ENCODE measurements around the gene DMWD. TPM values are rescaled to one million over a fixed set of nuclear protein-coding genes. Genes with fewer than 3 reads are reported as not detected.
A peak's percentile ranks its signal among the peaks of the same experiment; 100 is the strongest.

Gene DMWD, protein sequence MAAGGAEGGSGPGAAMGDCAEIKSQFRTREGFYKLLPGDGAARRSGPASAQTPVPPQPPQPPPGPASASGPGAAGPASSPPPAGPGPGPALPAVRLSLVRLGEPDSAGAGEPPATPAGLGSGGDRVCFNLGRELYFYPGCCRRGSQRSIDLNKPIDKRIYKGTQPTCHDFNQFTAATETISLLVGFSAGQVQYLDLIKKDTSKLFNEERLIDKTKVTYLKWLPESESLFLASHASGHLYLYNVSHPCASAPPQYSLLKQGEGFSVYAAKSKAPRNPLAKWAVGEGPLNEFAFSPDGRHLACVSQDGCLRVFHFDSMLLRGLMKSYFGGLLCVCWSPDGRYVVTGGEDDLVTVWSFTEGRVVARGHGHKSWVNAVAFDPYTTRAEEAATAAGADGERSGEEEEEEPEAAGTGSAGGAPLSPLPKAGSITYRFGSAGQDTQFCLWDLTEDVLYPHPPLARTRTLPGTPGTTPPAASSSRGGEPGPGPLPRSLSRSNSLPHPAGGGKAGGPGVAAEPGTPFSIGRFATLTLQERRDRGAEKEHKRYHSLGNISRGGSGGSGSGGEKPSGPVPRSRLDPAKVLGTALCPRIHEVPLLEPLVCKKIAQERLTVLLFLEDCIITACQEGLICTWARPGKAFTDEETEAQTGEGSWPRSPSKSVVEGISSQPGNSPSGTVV
- total RNA-seq: 10 to 100 TPM; 35.0 to 37.8 TPM

DNA sequence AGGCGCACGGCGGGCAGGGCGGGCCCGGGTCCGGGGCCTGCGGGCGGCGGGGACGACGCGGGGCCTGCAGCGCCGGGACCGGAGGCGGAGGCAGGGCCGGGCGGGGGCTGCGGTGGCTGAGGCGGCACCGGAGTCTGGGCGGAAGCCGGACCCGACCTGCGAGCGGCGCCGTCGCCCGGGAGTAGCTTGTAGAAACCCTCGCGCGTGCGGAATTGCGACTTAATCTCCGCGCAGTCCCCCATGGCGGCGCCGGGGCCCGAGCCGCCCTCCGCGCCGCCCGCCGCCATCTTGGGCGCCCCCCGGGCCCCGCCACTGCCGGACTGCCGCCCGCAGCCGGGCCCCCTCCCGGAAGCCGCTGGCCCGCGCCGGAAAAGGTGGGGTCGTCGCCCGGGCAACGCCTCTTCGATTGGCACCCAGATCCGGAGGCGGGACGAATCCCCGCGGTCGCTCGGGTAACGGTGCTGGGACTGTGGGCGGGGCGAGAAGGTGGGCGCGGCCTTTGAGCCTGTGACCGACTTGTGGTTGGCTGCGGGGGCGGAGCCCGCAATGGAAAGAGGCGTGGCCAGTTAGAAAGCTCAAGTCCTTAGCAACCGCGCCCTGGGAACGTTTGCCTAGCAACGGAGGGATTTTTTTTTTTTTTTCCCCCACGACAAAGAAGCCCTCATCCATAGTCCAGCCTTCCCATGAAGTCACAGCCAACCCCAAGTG, at the start of gene DMWD:
Gene DMWD (minus strand): TSS at position 376 of the 708 bp plus-strand sequence. CDS start 89 bp downstream, at position 287.
- H3K4me3 Mint-ChIP-seq: peak within 1 kb of the TSS; percentile 83
- peak; percentile 99 for DNase-seq
- H3K27me3 Mint-ChIP-seq: peaks cover 47% of the 10 kb centered on the region
- ChIA-PET CTCF (interaction anchor here (0.6 to 5.1 kb wide), 11 partner anchors 13 to 353 kb away, joined by 3 to 34 read pairs (median 4); partner anchors contain the start of gene SIX5), POLR2A (interaction anchor here (0.6 to 0.7 kb wide), 4 partner anchors 24 to 1158 kb away, joined by 3 to 7 read pairs (median 3); partner anchors contain the start of gene SIX5)
- H3K36me3 Mint-ChIP-seq (ENCODE audit: low read depth): peaks cover 23% of the 10 kb centered on the region
- H3K4me1 Mint-ChIP-seq: peaks cover 30% of the 10 kb centered on the region
- no peaks in the 10 kb centered on the region for H3K9me3 Mint-ChIP-seq
- peak within 1 kb of the TSS; percentile 77 for H3K27ac Mint-ChIP-seq

DNA sequence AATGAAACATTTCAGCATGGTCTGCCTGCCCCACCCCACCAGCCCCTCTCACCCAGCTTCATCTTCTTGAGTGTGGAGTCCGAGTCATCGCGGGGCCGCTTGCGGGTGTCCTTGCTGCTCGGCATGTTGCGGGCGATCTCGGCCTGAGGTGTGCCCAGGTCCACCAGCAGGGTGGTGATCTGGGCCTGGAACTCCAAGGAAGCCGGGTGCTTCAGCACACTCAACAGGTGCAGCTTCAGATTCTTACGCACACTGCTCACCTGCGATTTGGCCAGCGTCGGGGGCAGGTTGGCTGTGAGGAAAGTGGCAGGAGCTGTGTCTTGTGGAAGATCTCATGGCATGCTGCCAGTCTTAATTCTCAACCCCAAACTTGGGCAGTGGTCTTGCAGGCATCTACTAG, 49.6 kb upstream of the DMWD start:
- DNase-seq: no peak
- H3K27me3 Mint-ChIP-seq: no peaks in the 10 kb centered on the region
- peaks cover 1% of the 10 kb centered on the region for H3K4me1 Mint-ChIP-seq
- ChIA-PET POLR2A (no interaction called here), CTCF (no interaction called here)
- no peak overlapping the region for H3K4me3 Mint-ChIP-seq
- no peak overlapping the region for H3K27ac Mint-ChIP-seq
- H3K36me3 Mint-ChIP-seq (ENCODE audit: low read depth): peaks cover 69% of the 10 kb centered on the region
- no peaks in the 10 kb centered on the region for H3K9me3 Mint-ChIP-seq

DNA sequence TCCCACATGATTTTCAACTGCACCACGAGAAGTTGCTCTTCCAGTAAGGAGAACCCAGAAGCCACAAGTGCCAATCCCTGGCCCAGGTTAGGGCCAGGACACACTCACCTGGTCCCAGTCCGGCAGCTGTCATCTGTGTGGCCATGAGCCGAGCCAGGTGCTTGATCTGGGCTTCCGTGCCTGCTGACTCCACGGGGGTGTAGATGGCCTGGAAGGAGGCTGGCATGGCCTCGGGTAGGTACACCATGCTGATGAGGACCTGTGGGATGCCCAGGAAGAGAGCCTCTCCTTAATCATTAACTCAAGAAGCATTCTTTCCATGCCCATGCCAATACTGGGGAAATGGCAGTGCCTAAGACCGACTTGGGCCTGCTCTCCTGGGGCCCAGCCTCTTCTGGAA, 42.3 kb upstream of the DMWD start:
- ChIA-PET CTCF (interaction anchor here (0.6 to 1.0 kb wide), 3 partner anchors 17 to 29 kb away, joined by 3 to 5 read pairs (median 3); partner anchors contain the start of genes FOXA3 and SYMPK), POLR2A (no interaction called here)
- no peak for DNase-seq
- no peak overlapping the region for H3K27ac Mint-ChIP-seq
- H3K36me3 Mint-ChIP-seq (ENCODE audit: low read depth): peaks cover 60% of the 10 kb centered on the region
- no peaks in the 10 kb centered on the region for H3K9me3 Mint-ChIP-seq
- no peak overlapping the region for H3K4me3 Mint-ChIP-seq
- no peaks in the 10 kb centered on the region for H3K4me1 Mint-ChIP-seq
- no peaks in the 10 kb centered on the region for H3K27me3 Mint-ChIP-seq

DNA sequence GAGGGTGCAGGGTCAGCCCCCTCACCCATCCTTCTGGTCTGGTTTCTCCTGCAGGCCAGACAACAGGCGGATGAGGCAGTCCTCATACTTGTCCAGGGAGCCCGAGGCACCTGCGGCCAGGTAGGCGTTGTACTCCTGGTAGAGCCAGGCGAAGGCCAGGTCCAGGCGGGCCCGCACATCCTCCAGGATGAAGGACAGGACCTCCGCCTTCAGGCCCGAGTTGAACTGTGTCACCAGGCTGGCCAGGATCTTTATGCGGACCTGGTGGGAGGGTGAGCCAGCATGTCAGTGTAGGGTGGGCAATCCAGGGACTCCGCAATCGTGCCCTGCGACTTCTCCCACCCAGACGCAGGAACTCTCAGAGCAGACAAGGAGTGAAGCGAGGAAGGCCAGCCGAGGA, 36.3 kb upstream of the DMWD start:
- POLR2A ChIA-PET: no interaction called here

DNA sequence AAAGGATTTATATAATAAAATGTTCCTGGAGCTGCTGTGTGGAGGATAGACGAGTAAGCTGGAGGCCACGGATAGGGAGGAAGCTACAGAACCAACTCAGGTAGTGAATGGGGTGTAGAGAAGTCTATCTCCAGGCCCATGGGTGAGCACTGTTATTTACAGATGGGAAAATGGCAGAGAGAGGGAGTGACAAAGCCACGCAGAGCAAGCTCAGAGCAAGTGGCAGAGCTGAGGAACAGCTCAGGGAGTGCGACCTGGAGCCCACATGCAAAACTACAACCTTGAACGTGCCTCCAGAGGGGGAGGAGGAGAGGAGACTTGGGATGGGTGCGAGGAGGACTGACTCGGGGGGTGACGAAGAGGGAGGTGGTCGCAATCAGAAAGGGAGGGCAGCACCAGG, 35.9 kb upstream of the DMWD start:
- no peaks in the 10 kb centered on the region for H3K4me1 Mint-ChIP-seq
- DNase-seq: no peak
- ChIA-PET CTCF (interaction anchor here (2.1 kb wide), 1 partner anchor 12 kb away, joined by 9 read pairs; no protein-coding TSS in a partner anchor), POLR2A (no interaction called here)
- H3K9me3 Mint-ChIP-seq: no peaks in the 10 kb centered on the region
- no peak overlapping the region for H3K4me3 Mint-ChIP-seq
- H3K27ac Mint-ChIP-seq: no peak overlapping the region
- peaks cover 52% of the 10 kb centered on the region for H3K36me3 Mint-ChIP-seq (ENCODE audit: low read depth)
- H3K27me3 Mint-ChIP-seq: no peaks in the 10 kb centered on the region

More for the DNA sequence above, 36.3 kb upstream of the DMWD start:
- Mint-ChIP-seq H3K4me1 (no peaks in the 10 kb centered on the region), H3K4me3 (no peak overlapping the region), H3K36me3 (ENCODE audit: low read depth) (peaks cover 54% of the 10 kb centered on the region), H3K27ac (no peak overlapping the region), H3K27me3 (no peaks in the 10 kb centered on the region), H3K9me3 (no peaks in the 10 kb centered on the region)
- DNase-seq: no peak
- CTCF ChIA-PET: interaction anchor here (1.0 to 2.1 kb wide), 2 partner anchors 12 to 36 kb away, joined by 4 to 9 read pairs; partner anchors contain the start of gene DMWD

DNA sequence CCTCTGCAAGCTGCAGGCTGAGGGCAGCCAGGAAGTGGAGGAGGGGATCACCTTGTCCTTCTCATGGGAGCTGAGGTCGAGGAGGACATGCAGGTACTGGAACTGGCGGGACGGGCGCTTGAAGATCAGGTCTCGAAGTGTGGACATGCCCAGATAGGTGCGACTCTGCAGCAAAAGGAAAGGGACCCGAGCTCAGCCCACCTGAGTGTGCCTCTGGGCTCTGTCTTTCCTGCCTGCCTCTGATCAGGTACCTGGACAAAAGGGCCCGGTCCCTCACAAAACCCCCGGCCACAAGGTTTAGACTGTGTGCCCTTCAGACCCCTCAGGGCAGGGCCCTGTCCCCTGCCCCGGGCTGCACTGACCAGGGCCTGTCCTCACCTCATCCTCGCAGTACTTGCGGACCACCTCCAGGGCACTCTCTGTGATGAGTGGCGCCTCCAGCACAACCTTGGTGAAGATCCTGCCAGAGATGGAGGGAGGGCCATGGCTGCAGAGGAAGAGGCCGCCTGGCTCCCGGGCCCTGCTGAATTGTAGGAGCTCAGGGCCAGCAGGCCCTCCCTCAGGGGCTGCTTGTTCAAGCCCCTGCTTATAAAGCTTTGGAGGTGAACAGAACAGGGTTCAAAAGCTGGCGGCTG, 34.9 kb upstream of the DMWD start:
- ChIA-PET CTCF (interaction anchor here (2.1 kb wide), 1 partner anchor 11 kb away, joined by 9 read pairs; no protein-coding TSS in a partner anchor), POLR2A (no interaction called here)
- no peak for DNase-seq
- no peaks in the 10 kb centered on the region for H3K4me1 Mint-ChIP-seq
- H3K4me3 Mint-ChIP-seq: no peak overlapping the region
- H3K27me3 Mint-ChIP-seq: no peaks in the 10 kb centered on the region
- H3K9me3 Mint-ChIP-seq: no peaks in the 10 kb centered on the region
- no peak overlapping the region for H3K27ac Mint-ChIP-seq
- H3K36me3 Mint-ChIP-seq (ENCODE audit: low read depth): peaks cover 51% of the 10 kb centered on the region

DNA sequence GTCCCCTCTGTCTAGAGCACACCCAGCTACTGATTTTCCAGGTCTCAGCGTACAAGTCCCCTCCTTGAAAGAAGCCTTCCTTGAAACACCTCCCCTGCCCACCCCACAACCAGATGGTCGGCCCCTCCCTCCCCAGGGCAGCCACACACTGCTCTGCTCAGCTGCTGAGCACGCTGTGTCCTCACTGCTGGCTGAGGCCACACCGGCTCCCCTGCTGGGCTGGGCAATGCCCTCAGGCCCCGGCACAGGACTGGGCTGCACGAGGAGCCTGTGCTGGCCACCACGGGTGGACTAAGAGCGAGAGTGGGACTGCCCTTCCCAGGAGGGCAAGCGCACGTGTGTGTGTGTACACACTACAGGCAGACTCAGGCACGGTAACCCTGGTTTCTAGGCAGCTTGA, 34.3 kb upstream of the DMWD start:
- Mint-ChIP-seq H3K4me3 (no peak overlapping the region), H3K27me3 (no peaks in the 10 kb centered on the region), H3K27ac (no peak overlapping the region), H3K9me3 (no peaks in the 10 kb centered on the region), H3K4me1 (no peaks in the 10 kb centered on the region), H3K36me3 (ENCODE audit: low read depth) (peaks cover 45% of the 10 kb centered on the region)
- no peak for DNase-seq
- POLR2A ChIA-PET: no interaction called here
- CTCF ChIA-PET: interaction anchor here (0.9 to 2.2 kb wide), 3 partner anchors 10 to 30 kb away, joined by 3 to 15 read pairs (median 9); no protein-coding TSS in a partner anchor

DNA sequence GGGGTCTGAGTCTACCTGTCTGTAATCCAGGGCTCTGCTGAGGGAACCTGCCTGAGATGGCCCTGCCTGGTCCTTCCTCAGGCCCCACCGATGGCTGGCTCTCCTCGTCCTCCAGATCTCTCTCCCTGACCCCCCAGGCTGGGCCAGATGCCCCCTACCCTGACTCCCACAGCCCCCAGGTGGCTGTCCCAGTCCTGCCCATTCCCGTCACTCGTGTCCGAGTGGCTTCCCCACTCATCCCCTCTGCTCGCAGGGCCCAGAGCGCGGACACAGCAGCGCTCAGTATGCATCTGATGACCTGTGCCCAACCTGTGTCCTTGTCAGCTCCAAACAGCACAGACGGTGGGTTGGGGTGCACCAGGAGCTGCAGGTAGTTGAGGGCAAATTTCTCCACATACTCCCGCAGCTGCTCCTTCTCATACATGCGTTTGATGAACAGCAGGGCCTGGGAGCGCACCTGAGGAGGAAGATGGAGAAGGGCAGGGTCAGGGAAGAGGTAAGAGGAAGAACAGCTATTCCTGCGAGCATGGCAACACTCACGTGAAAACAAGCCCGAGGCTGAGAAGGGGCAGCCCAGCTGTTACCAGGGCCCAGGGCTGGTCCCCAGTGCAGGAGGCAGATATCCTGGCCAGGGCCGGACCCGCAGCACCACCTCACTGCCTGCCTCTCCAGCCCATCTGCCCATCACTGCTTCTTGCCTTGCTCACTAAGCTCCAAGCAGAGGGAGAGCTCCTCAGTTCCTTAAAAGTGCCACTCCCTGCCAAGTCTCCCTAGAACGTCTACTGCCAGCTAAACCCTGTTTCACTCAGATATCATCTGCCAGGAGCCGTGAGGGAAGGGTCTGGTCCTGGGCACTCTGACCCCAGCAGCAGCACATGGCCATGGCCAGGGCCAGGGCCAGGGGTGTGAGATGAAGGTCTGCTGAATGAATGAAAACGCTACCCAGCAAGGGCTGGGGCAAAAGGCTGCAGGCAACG, 33.6 kb upstream of the DMWD start:
- H3K9me3 Mint-ChIP-seq: no peaks in the 10 kb centered on the region
- H3K27me3 Mint-ChIP-seq: no peaks in the 10 kb centered on the region
- POLR2A ChIA-PET: no interaction called here
- H3K4me1 Mint-ChIP-seq: no peaks in the 10 kb centered on the region
- no peak for DNase-seq
- no peak overlapping the region for H3K4me3 Mint-ChIP-seq
- CTCF ChIA-PET: interaction anchor here (0.5 to 2.2 kb wide), 3 partner anchors 9 to 428 kb away, joined by 3 to 15 read pairs (median 4); no protein-coding TSS in a partner anchor
- H3K27ac Mint-ChIP-seq: no peak overlapping the region
- H3K36me3 Mint-ChIP-seq (ENCODE audit: low read depth): peaks cover 42% of the 10 kb centered on the region

DNA sequence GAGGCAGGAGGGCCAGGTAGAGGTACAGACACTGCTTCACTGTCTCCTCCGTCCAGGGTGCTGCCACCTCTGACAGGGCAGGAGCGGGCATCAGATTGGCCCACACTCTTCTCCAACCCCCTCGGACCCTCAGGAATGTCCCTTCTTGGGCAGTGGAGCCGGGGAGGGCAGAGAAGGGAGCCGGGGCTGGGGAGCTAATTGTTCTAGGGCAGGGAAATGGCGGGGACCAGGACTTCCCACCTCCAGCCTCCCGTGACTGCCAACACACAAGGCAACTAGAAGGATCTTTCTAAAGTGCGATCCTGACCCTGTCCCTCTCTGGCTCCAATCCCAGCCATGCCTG, 32.6 kb upstream of the DMWD start:
- H3K27ac Mint-ChIP-seq: no peak overlapping the region
- H3K4me3 Mint-ChIP-seq: no peak overlapping the region
- H3K27me3 Mint-ChIP-seq: no peaks in the 10 kb centered on the region
- peaks cover 38% of the 10 kb centered on the region for H3K36me3 Mint-ChIP-seq (ENCODE audit: low read depth)
- no peaks in the 10 kb centered on the region for H3K9me3 Mint-ChIP-seq
- no peaks in the 10 kb centered on the region for H3K4me1 Mint-ChIP-seq
- POLR2A ChIA-PET: no interaction called here
- no peak for DNase-seq
- CTCF ChIA-PET: interaction anchor here (0.5 to 2.2 kb wide), 3 partner anchors 8 to 429 kb away, joined by 3 to 15 read pairs (median 4); no protein-coding TSS in a partner anchor

DNA sequence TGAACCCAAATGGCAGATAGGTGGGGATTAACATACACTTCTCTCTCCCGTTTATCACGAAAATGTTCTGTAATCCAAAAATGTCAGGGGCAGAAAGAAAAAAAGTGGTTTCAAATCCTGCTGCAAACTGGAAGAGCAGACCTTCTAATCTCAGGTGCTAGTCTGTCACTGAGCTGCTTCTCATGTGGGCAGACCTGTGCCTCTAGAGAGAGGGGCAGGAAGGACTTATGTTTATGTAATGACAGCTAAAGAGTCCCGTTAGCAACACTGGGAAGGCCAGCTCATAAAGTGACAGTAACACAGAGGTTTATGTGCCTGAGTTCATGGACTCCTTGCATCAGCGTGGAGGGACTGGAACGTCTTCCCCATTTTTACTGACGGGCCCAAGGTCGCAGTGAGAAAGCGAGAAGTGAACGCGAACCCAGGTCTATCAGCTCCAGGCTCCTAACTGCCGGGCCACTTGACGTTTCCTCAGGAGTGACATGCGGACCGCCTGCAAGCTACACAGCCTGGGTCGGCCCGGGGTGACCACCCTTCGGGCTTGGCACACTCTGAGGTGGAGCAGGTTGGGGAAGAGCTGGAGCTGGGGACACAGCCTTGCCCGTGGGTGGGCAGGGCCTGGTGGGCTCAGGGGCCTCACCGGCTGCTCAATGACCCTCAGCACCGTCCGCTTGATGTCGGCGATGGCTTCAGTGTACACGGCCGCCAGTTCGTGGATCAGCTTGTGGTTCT, 32.1 kb upstream of the DMWD start:
- no peak overlapping the region for H3K27ac Mint-ChIP-seq
- CTCF ChIA-PET: interaction anchor here (1.2 to 2.2 kb wide), 3 partner anchors 8 to 54 kb away, joined by 3 to 15 read pairs (median 6); no protein-coding TSS in a partner anchor
- H3K4me1 Mint-ChIP-seq: no peaks in the 10 kb centered on the region
- H3K4me3 Mint-ChIP-seq: no peak overlapping the region
- no peak for DNase-seq
- POLR2A ChIA-PET: no interaction called here
- no peaks in the 10 kb centered on the region for H3K27me3 Mint-ChIP-seq
- peaks cover 36% of the 10 kb centered on the region for H3K36me3 Mint-ChIP-seq (ENCODE audit: low read depth)
- no peaks in the 10 kb centered on the region for H3K9me3 Mint-ChIP-seq

DNA sequence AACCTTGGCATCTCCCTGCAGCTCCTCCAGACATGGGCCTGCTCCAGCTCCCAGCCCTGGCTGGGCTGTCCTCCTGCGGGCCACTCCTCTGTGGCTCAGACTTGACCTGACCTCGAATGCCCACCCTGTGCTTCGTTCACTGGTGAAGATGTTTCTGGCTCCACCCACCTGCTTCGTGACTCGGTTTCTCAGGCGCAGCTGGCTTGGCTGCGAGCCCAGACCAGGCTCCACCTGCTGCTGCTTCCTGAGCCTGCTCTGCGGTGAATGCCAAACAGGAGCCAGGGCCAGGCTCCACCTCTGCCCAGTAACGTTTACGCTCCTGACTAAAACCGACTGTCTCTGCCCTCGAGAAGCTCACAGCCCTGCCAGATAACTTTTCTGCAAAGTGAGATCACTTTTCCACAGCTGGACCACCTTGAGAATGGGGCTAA, 31.4 kb upstream of the DMWD start:
- DNase-seq: no peak
- Mint-ChIP-seq H3K4me1 (no peaks in the 10 kb centered on the region), H3K36me3 (ENCODE audit: low read depth) (peaks cover 29% of the 10 kb centered on the region), H3K27ac (no peak overlapping the region), H3K27me3 (no peaks in the 10 kb centered on the region), H3K4me3 (no peak overlapping the region), H3K9me3 (no peaks in the 10 kb centered on the region)
- POLR2A ChIA-PET: no interaction called here
- CTCF ChIA-PET: interaction anchor here (1.1 to 1.5 kb wide), 3 partner anchors 22 to 53 kb away, joined by 3 to 6 read pairs (median 3); no protein-coding TSS in a partner anchor

Data from activated CD4-positive, alpha-beta T cell treated with anti-CD3 and anti-CD28 coated beads, Interleukin-2, amount 10 ng/mL, durations not matched to agents 7 days and 5 days (primary cell).